Mesothelial cell of epicardium (in vitro differentiated cells): ENCODE data around the gene CCDC102B. TPM values are rescaled to one million over a fixed set of nuclear protein-coding genes. Genes with fewer than 3 reads are reported as not detected.

ENCODE experiments used
- DNase-seq, 2 experiments: peaks; one replicate each; pipeline ENCODE4 v3.0.0; 2021; ENCODE audit warnings: low spot score in 2 of 2; ENCODE audit not compliant: unreplicated experiment in 2 of 2
- H3K27ac Mint-ChIP-seq: 2 replicates; pipeline ENCODE4 v1.8.0; 2021; ENCODE audit warnings: mixed read lengths
- H3K27me3 Mint-ChIP-seq: 2 replicates; pipeline ENCODE4 v1.8.0; 2021; ENCODE audit warnings: low read depth, mixed read lengths
- H3K36me3 Mint-ChIP-seq: 2 replicates; pipeline ENCODE4 v1.8.0; 2021; ENCODE audit warnings: mixed read lengths
- H3K4me1 Mint-ChIP-seq: 2 replicates; pipeline ENCODE4 v1.8.0; 2021; ENCODE audit warnings: mixed read lengths
- H3K4me3 Mint-ChIP-seq: 2 replicates; pipeline ENCODE4 v1.8.0; 2021; ENCODE audit warnings: mild to moderate bottlenecking, moderate library complexity, mixed read lengths
- H3K9me3 Mint-ChIP-seq: 2 replicates; pipeline ENCODE4 v1.8.0; 2021; ENCODE audit warnings: mixed read lengths
- CTCF ChIP-seq: fragments of 200-600 bp; sonication (generic); IDR thresholded peaks from one replicate; pipeline ENCODE4 v1.5.0; 2021; ENCODE audit warnings: antibody characterized with exemption; ENCODE audit not compliant: unreplicated experiment
- total RNA-seq: library from RNA; stranded (reverse); gene quantifications from 3 replicates; pipeline ENCODE4 v1.2.1, GENCODE V29; 2021

Gene CCDC102B
- total RNA-seq, 1 donor from 2014 or later: 5.3 TPM

- Mint-ChIP-seq H3K4me1 (no peaks in the 10 kb centered on the region), H3K4me3 (no peak overlapping the region), H3K27me3 (no peaks in the 10 kb centered on the region), H3K36me3 (no peaks in the 10 kb centered on the region), H3K27ac (no peak overlapping the region), H3K9me3 (peaks cover 6% of the 10 kb centered on the region)
- no peak for TF ChIP-seq CTCF
- no peak for DNase-seq
These were observed 32.6 kb downstream of the CCDC102B start for GRCh38 chr18:68830256-68831045.

- TF ChIP-seq CTCF: no peak
- peaks cover 5% of the 10 kb centered on the region for H3K4me1 Mint-ChIP-seq
- no peaks in the 10 kb centered on the region for H3K9me3 Mint-ChIP-seq
- DNase-seq: no peak
- no peak overlapping the region for H3K27ac Mint-ChIP-seq
- no peaks in the 10 kb centered on the region for H3K36me3 Mint-ChIP-seq
- no peak overlapping the region for H3K4me3 Mint-ChIP-seq
- no peaks in the 10 kb centered on the region for H3K27me3 Mint-ChIP-seq
These were observed 35.9 kb downstream of the CCDC102B start for GRCh38 chr18:68833756-68834155.

- H3K27me3 Mint-ChIP-seq: no peaks in the 10 kb centered on the region
- H3K9me3 Mint-ChIP-seq: no peaks in the 10 kb centered on the region
- H3K27ac Mint-ChIP-seq: no peak overlapping the region
- H3K36me3 Mint-ChIP-seq: no peaks in the 10 kb centered on the region
- peaks cover 15% of the 10 kb centered on the region for H3K4me1 Mint-ChIP-seq
- no peak overlapping the region for H3K4me3 Mint-ChIP-seq
- no peak for DNase-seq
- no peak for TF ChIP-seq CTCF
These were observed 40.0 kb downstream of the CCDC102B start for GRCh38 chr18:68837665-68838451.

- Mint-ChIP-seq H3K27ac (no peak overlapping the region), H3K4me1 (peaks cover 15% of the 10 kb centered on the region), H3K4me3 (no peak overlapping the region), H3K9me3 (no peaks in the 10 kb centered on the region), H3K27me3 (no peaks in the 10 kb centered on the region), H3K36me3 (no peaks in the 10 kb centered on the region)
- DNase-seq: no peak
- TF ChIP-seq CTCF: no peak
These were observed 41.8 kb downstream of the CCDC102B start for GRCh38 chr18:68839701-68840100.

GRCh38 chr18:68840554-68841263 lies 42.8 kb downstream of the CCDC102B start:
- TF ChIP-seq CTCF: no peak
- DNase-seq: no peak
- no peaks in the 10 kb centered on the region for H3K9me3 Mint-ChIP-seq
- H3K27ac Mint-ChIP-seq: peak overlapping the region; percentile 2
- no peaks in the 10 kb centered on the region for H3K27me3 Mint-ChIP-seq
- no peaks in the 10 kb centered on the region for H3K36me3 Mint-ChIP-seq
- no peak overlapping the region for H3K4me3 Mint-ChIP-seq
- H3K4me1 Mint-ChIP-seq: peaks cover 15% of the 10 kb centered on the region
